Endothelial cell (in vitro differentiated cells): ENCODE data around the gene SLC25A43. TPM values are rescaled to one million over a fixed set of nuclear protein-coding genes. Genes with fewer than 3 reads are reported as not detected.

Experiments
- DNase-seq: peaks from one replicate; pipeline ENCODE4 v3.0.0; 2021; ENCODE audit warnings: low spot score
- H3K27ac Mint-ChIP-seq: one replicate; pipeline ENCODE4 v1.8.0; 2021; ENCODE audit warnings: mixed read lengths, inconsistent platforms; ENCODE audit not compliant: unreplicated experiment
- H3K27me3 Mint-ChIP-seq: one replicate; pipeline ENCODE4 v1.8.0; 2021; ENCODE audit warnings: mild to moderate bottlenecking, moderate library complexity, mixed read lengths, inconsistent platforms; ENCODE audit not compliant: unreplicated experiment
- H3K36me3 Mint-ChIP-seq: one replicate; pipeline ENCODE4 v1.8.0; 2021; ENCODE audit warnings: mild to moderate bottlenecking, low read depth, mixed read lengths, inconsistent platforms; ENCODE audit not compliant: unreplicated experiment
- H3K4me1 Mint-ChIP-seq: one replicate; pipeline ENCODE4 v1.8.0; 2021; ENCODE audit warnings: mild to moderate bottlenecking, mixed read lengths, inconsistent platforms; ENCODE audit not compliant: unreplicated experiment
- H3K4me3 Mint-ChIP-seq: one replicate; pipeline ENCODE4 v1.8.0; 2021; ENCODE audit warnings: mild to moderate bottlenecking, mixed read lengths, inconsistent platforms; ENCODE audit not compliant: unreplicated experiment
- H3K9me3 Mint-ChIP-seq: one replicate; pipeline ENCODE4 v1.8.0; 2021; ENCODE audit warnings: mixed read lengths, inconsistent platforms; ENCODE audit not compliant: unreplicated experiment
- CTCF ChIP-seq: fragments of 200-600 bp; sonication (generic); IDR thresholded peaks from one replicate; pipeline ENCODE4 v1.5.0; 2021; ENCODE audit warnings: antibody characterized with exemption; ENCODE audit not compliant: unreplicated experiment
- total RNA-seq: library from RNA; stranded (reverse); fragmentation: NEBNext Ultra II Directional; extraction: Animal tissue kit (Norgen Biotek cat#: 25700); gene quantifications from one replicate; pipeline ENCODE4 v1.2.1, GENCODE V29; 2021; ENCODE audit not compliant: unreplicated experiment

The SLC25A43 gene
- total RNA-seq, 1 donor from 2014 or later, result 6.5 TPM

GRCh38 chrX:119497185-119497584 lies 98.0 kb downstream of the SLC25A43 start:
- Mint-ChIP-seq H3K9me3 (no peaks in the 10 kb centered on the region), H3K4me1 (peaks cover 2% of the 10 kb centered on the region), H3K27ac (no peak overlapping the region), H3K36me3 (no peaks in the 10 kb centered on the region), H3K4me3 (no peak overlapping the region), H3K27me3 (peaks cover 6% of the 10 kb centered on the region)
- no peak for TF ChIP-seq CTCF
- DNase-seq, result no peak

- peaks cover 2% of the 10 kb centered on the region for H3K4me1 Mint-ChIP-seq
- no peak for TF ChIP-seq CTCF
- H3K4me3 Mint-ChIP-seq, result no peak overlapping the region
- DNase-seq, result no peak
- H3K9me3 Mint-ChIP-seq, result no peaks in the 10 kb centered on the region
- H3K27me3 Mint-ChIP-seq, result peaks cover 6% of the 10 kb centered on the region
- no peaks in the 10 kb centered on the region for H3K36me3 Mint-ChIP-seq
- H3K27ac Mint-ChIP-seq, result no peak overlapping the region
Measured at GRCh38 chrX:119500061-119500800, 101.1 kb downstream of the SLC25A43 start.

- H3K27me3 Mint-ChIP-seq, result peaks cover 6% of the 10 kb centered on the region
- peaks cover 2% of the 10 kb centered on the region for H3K4me1 Mint-ChIP-seq
- no peak overlapping the region for H3K4me3 Mint-ChIP-seq
- H3K27ac Mint-ChIP-seq, result no peak overlapping the region
- H3K36me3 Mint-ChIP-seq, result no peaks in the 10 kb centered on the region
- no peaks in the 10 kb centered on the region for H3K9me3 Mint-ChIP-seq
- TF ChIP-seq CTCF, result no peak
- no peak for DNase-seq
Measured at GRCh38 chrX:119501511-119502148, 102.5 kb downstream of the SLC25A43 start.

- H3K4me3 Mint-ChIP-seq, result no peak overlapping the region
- H3K27ac Mint-ChIP-seq, result no peak overlapping the region
- H3K9me3 Mint-ChIP-seq, result no peaks in the 10 kb centered on the region
- no peaks in the 10 kb centered on the region for H3K36me3 Mint-ChIP-seq
- peaks cover 2% of the 10 kb centered on the region for H3K4me1 Mint-ChIP-seq
- no peak for TF ChIP-seq CTCF
- H3K27me3 Mint-ChIP-seq, result peaks cover 6% of the 10 kb centered on the region
- DNase-seq, result no peak
Measured at GRCh38 chrX:119502727-119503483, 103.8 kb downstream of the SLC25A43 start.
